GM23338 (cell line): ENCODE results near the gene FAM89B. TPM values are rescaled to one million over a fixed set of nuclear protein-coding genes. Genes with fewer than 3 reads are reported as not detected.

Experiments used
- ATAC-seq: fragments of 200-7000 bp; cut with Tn5 transposase; 3 replicates; pipeline ENCODE4 v1.9.1; 2020
- DNase-seq: peaks from one replicate; pipeline ENCODE4 v3.0.0-alpha.2; 2015; ENCODE audit warnings: low spot score
- H2AFZ ChIP-seq: fragments of 200-600 bp; sonication (generic); 2 replicates; pipeline ENCODE4 v1.8.0; 2016; ENCODE audit warnings: antibody characterized with exemption, mild to moderate bottlenecking, moderate library complexity
- H3F3A ChIP-seq: fragments of 200-600 bp; sonication (generic); replicated peaks from 2 replicates; pipeline ENCODE4 v1.8.0; 2017; ENCODE audit warnings: antibody characterized with exemption, mixed run types, low read depth
- H3K27ac ChIP-seq: fragments of 200-600 bp; sonication (generic); 2 replicates; pipeline ENCODE4 v1.6.1; 2016; ENCODE audit warnings: low read depth
- H3K27me3 ChIP-seq: fragments of 200-600 bp; sonication (generic); 2 replicates; pipeline ENCODE4 v1.8.0; 2016; ENCODE audit warnings: mild to moderate bottlenecking, mixed run types, moderate library complexity; ENCODE audit not compliant: insufficient read depth
- H3K36me3 ChIP-seq: fragments of 200-600 bp; sonication (generic); 2 replicates; pipeline ENCODE4 v1.8.0; 2016; ENCODE audit warnings: mild to moderate bottlenecking; ENCODE audit not compliant: insufficient read depth
- H3K4me1 ChIP-seq: fragments of 200-600 bp; sonication (generic); 2 replicates; pipeline ENCODE4 v1.8.0; 2016; ENCODE audit warnings: mild to moderate bottlenecking, moderate library complexity; ENCODE audit not compliant: insufficient read depth
- H3K4me2 ChIP-seq: fragments of 200-600 bp; sonication (generic); 2 replicates; pipeline ENCODE4 v1.7.1; 2017; ENCODE audit warnings: mixed run types
- H3K4me3 ChIP-seq: fragments of 200-600 bp; sonication (generic); 2 replicates; pipeline ENCODE4 v1.6.1; 2016; ENCODE audit warnings: mixed run types
- H3K79me2 ChIP-seq: fragments of 200-600 bp; sonication (generic); replicated peaks from 2 replicates; pipeline ENCODE4 v1.8.0; 2017; ENCODE audit warnings: mild to moderate bottlenecking; ENCODE audit not compliant: insufficient read depth
- H3K9me2 ChIP-seq: fragments of 200-600 bp; sonication (generic); 2 replicates; pipeline ENCODE4 v1.8.0; 2017; ENCODE audit not compliant: insufficient read depth
- H4K20me1 ChIP-seq: fragments of 200-600 bp; sonication (generic); replicated peaks from 2 replicates; pipeline ENCODE4 v1.8.0; 2017; ENCODE audit warnings: mild to moderate bottlenecking; ENCODE audit not compliant: insufficient read depth
- H3K27ac Mint-ChIP-seq: 2 replicates; pipeline ENCODE4 v1.8.0; 2020; ENCODE audit warnings: inconsistent platforms, mild to moderate bottlenecking, moderate library complexity, mixed read lengths
- H3K27me3 Mint-ChIP-seq: 3 replicates; pipeline ENCODE4 v1.8.0; 2022; ENCODE audit warnings: low read depth, mild to moderate bottlenecking, moderate library complexity, mixed read lengths, inconsistent platforms; ENCODE audit not compliant: insufficient read depth, poor library complexity
- H3K36me3 Mint-ChIP-seq: 3 replicates; pipeline ENCODE4 v1.8.0; 2021; ENCODE audit warnings: low read depth, mild to moderate bottlenecking, inconsistent platforms, moderate library complexity, mixed read lengths
- H3K4me1 Mint-ChIP-seq: 3 replicates; pipeline ENCODE4 v1.8.0; 2020; ENCODE audit warnings: mild to moderate bottlenecking, inconsistent platforms, mixed read lengths
- H3K4me3 Mint-ChIP-seq: 3 replicates; pipeline ENCODE4 v1.8.0; 2021; ENCODE audit warnings: moderate library complexity, mild to moderate bottlenecking, inconsistent platforms, mixed read lengths
- H3K9me3 Mint-ChIP-seq: 3 replicates; pipeline ENCODE4 v1.8.0; 2020; ENCODE audit warnings: moderate library complexity, mild to moderate bottlenecking, inconsistent platforms, mixed read lengths
- CREB1 ChIP-seq: fragments of 250-450 bp; sonication (Bioruptor Pico); IDR thresholded peaks from 2 replicates; pipeline ENCODE4 v1.5.0; 2020; ENCODE audit warnings: low read depth, mild to moderate bottlenecking, moderate library complexity
- CTCF ChIP-seq, 2 experiments: fragments of 200-600 bp in 1 of 2; sonication (generic) in 1 of 2; conservative IDR thresholded peaks; 2 replicates each; pipeline versions ENCODE4 v1.5.1 to v1.6.1; 2016 to 2017; ENCODE audit warnings: antibody characterized with exemption in 2 of 2, low read depth in 2 of 2, mild to moderate bottlenecking in 2 of 2, moderate library complexity in 1 of 2
- ETS1 ChIP-seq: IDR thresholded peaks from 2 replicates; pipeline ENCODE4 v1.6.1; 2016; ENCODE audit warnings: antibody characterized with exemption
- EZH2 ChIP-seq: fragments of 200-600 bp; sonication (generic); IDR thresholded peaks from one replicate; pipeline ENCODE4 v1.8.0; 2017; ENCODE audit warnings: antibody characterized with exemption, mild to moderate bottlenecking, low read depth; ENCODE audit not compliant: unreplicated experiment
- EZH2phosphoT487 ChIP-seq: fragments of 200-600 bp; sonication (generic); IDR thresholded peaks from one replicate; pipeline ENCODE4 v1.8.1; 2018; ENCODE audit warnings: antibody characterized with exemption; ENCODE audit not compliant: unreplicated experiment
- JUNB ChIP-seq: IDR thresholded peaks from one replicate; pipeline ENCODE4 v1.6.1; 2016; ENCODE audit warnings: antibody characterized with exemption; ENCODE audit not compliant: unreplicated experiment
- NANOG ChIP-seq: IDR thresholded peaks from 2 replicates; pipeline ENCODE4 v1.6.1; 2016; ENCODE audit warnings: antibody characterized with exemption, borderline replicate concordance
- POLR2AphosphoS5 ChIP-seq: IDR thresholded peaks from 2 replicates; pipeline ENCODE4 v1.6.1; 2016; ENCODE audit warnings: antibody characterized with exemption, low read depth
- STAT1 ChIP-seq: IDR thresholded peaks from one replicate; pipeline ENCODE4 v1.6.1; 2016; ENCODE audit warnings: antibody characterized with exemption; ENCODE audit not compliant: unreplicated experiment
- ZNF114 ChIP-seq: fragments of 250-450 bp; sonication (Bioruptor Pico); IDR thresholded peaks from 2 replicates; pipeline ENCODE4 v1.5.0; 2020; ENCODE audit warnings: mild to moderate bottlenecking, moderate library complexity
- ZNF331 ChIP-seq: fragments of 250-450 bp; sonication (Bioruptor Pico); IDR thresholded peaks from 2 replicates; pipeline ENCODE4 v1.5.0; 2020; ENCODE audit warnings: low read depth, mild to moderate bottlenecking, moderate library complexity
- ZNF462 ChIP-seq: fragments of 250-450 bp; sonication (Bioruptor Pico); IDR thresholded peaks from 2 replicates; pipeline ENCODE4 v1.5.0; 2020; ENCODE audit warnings: mild to moderate bottlenecking, moderate library complexity
- polyA plus RNA-seq: library from polyadenylated mRNA; unstranded; fragments of >200 nt; fragmentation: Nextera tagmentation; extraction: Ambion mirVana; gene quantifications from 2 replicates; pipeline ENCODE4 v1.2.1, GENCODE V29; 2016
- total RNA-seq: library from RNA; depleted of rRNA; stranded (reverse); fragments of >200 nt; shearing (Covaris generic); gene quantifications from 2 replicates; pipeline ENCODE4 v1.2.3, GENCODE V29; 2014

The FAM89B gene
- total and polyA plus RNA-seq, 2 experiments from 2014 or later = 13.0 to 18.2 TPM

- Histone ChIP-seq H3K36me3 (no peaks in the 10 kb centered on the region), H3K4me3 (peak overlapping the region; percentile 53), H3K27ac (no peak overlapping the region), H3K9me2 (no peaks in the 10 kb centered on the region), H3K27me3 (peaks cover 58% of the 10 kb centered on the region), H3K4me2 (peak overlapping the region; percentile 91), H2AFZ (peak overlapping the region; percentile 66; the same call in 1 of the 2 replicates), H3K79me2 (no peaks in the 10 kb centered on the region), H3K4me1 (no peaks in the 10 kb centered on the region), H3F3A (peaks cover 10% of the 10 kb centered on the region), H4K20me1 (no peaks in the 10 kb centered on the region)
- H3K27me3 Mint-ChIP-seq = peaks cover 58% of the 10 kb centered on the region
- H3K4me1 Mint-ChIP-seq = peaks cover 13% of the 10 kb centered on the region; the same call in 2 of the 3 replicates
- H3K27ac Mint-ChIP-seq = no peak overlapping the region
- H3K9me3 Mint-ChIP-seq = no peaks in the 10 kb centered on the region
- H3K4me3 Mint-ChIP-seq = peak overlapping the region; percentile 19; the same call in 2 of the 3 replicates
- ATAC-seq (peak; percentile 10), DNase-seq (peak; percentile 58)
- TF ChIP-seq NANOG = no peak
- peak; percentile 13 for TF ChIP-seq EZH2
- no peaks in the 10 kb centered on the region for H3K36me3 Mint-ChIP-seq
These were observed 12.4 kb downstream of the FAM89B start for GRCh38 chr11:65584723-65585171.

DNA sequence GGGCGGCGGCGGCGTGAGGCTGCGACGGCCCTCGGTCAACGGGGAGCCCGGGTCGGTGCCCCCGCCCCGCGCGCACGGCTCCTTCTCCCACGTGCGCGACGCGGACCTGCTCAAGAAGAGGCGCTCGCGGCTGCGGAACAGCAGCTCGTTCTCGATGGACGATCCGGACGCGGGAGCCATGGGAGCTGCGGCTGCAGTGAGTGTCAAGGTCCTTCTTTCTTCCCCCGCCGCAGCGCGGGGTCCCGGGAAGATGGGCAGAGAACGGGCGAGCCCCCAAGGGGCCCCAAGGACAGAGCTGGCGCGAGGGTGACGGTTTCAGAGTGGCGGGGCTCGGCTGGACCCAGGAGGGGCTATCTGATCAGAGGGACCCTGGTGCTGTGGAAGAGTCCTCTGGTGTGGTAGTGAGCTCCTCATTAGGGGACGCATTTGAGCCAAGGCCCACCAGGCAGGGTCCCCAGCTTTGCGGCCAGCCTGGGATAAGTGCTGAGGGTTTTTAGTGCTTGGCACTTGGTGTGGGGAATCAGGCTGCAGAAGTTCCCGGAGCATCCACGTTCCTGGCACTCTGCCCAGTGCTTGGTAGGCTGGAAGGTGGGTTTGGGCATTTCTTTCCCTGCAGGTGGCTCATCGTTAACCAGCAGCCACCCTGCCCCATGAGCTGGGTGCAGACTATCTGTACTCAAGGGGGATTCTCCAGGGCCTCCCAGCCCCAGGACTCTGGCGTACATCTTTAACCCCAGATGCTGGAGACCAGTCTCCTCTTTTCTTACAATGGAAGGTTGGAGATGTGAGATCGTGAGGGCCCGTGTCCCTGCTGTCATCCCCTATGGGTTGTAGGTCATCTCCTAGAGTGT is 13.3 kb downstream of the FAM89B start:
- H3K27me3 ChIP-seq = peaks cover 67% of the 10 kb centered on the region
- H3K27ac ChIP-seq = no peak overlapping the region
- DNase-seq (peak; percentile 46), ATAC-seq (no peak)
- H2AFZ ChIP-seq = no peak overlapping the region
- H3K79me2 ChIP-seq = no peaks in the 10 kb centered on the region
- no peak overlapping the region; the same call in 2 of the 3 replicates for H3K4me3 Mint-ChIP-seq
- H3K36me3 Mint-ChIP-seq = peaks cover 2% of the 10 kb centered on the region; the same call in 1 of the 3 replicates
- no peaks in the 10 kb centered on the region for H3K9me3 Mint-ChIP-seq
- H3F3A ChIP-seq = peaks cover 13% of the 10 kb centered on the region
- peaks cover 15% of the 10 kb centered on the region for H3K4me1 Mint-ChIP-seq
- peaks cover 62% of the 10 kb centered on the region for H3K27me3 Mint-ChIP-seq
- H3K4me2 ChIP-seq = peak overlapping the region; percentile 91; the same call in 1 of the 2 replicates
- no peaks in the 10 kb centered on the region for H3K9me2 ChIP-seq
- H4K20me1 ChIP-seq = no peaks in the 10 kb centered on the region
- H3K4me1 ChIP-seq = no peaks in the 10 kb centered on the region
- no peaks in the 10 kb centered on the region for H3K36me3 ChIP-seq
- peak overlapping the region; percentile 53; the same call in 1 of the 2 replicates for H3K4me3 ChIP-seq
- no peak overlapping the region for H3K27ac Mint-ChIP-seq
- TF ChIP-seq ZNF462 (CRISPR knock-in tag) = no peak
- no peak for TF ChIP-seq ZNF331
- TF ChIP-seq EZH2phosphoT487 = no peak
- TF ChIP-seq JUNB = no peak
- no peak for TF ChIP-seq POLR2AphosphoS5
- TF ChIP-seq CTCF (conservative IDR thresholded peaks at IDR 0.05; ENCODE audit: low read depth in 2 of 2) = no peak
- no peak for TF ChIP-seq EZH2
- TF ChIP-seq ZNF114 (CRISPR knock-in tag) = no peak
- no peak for TF ChIP-seq ETS1
- TF ChIP-seq CREB1 (CRISPR knock-in tag) = no peak
- no peak for TF ChIP-seq STAT1
